GM21423 (cell line): ENCODE measurements around the gene TMEM150C.

Experiments used
- ATAC-seq: cut with Tn5 transposase; IDR thresholded peaks from one replicate; pipeline ENCODE4 v1.9.1; 2021; ENCODE audit warnings: mild to moderate bottlenecking, moderate library complexity; ENCODE audit not compliant: unreplicated experiment

TMEM150C gene

GRCh38 chr4:82519072-82519471, 42.7 kb downstream of the TMEM150C start:
- no peak for ATAC-seq

- ATAC-seq = no peak
Observed at GRCh38 chr4:82517043-82517442, 44.7 kb downstream of the TMEM150C start.

- no peak for ATAC-seq
Observed at GRCh38 chr4:82515705-82516104, 46.1 kb downstream of the TMEM150C start.

- no peak for ATAC-seq
Observed at GRCh38 chr4:82513382-82513781, 48.4 kb downstream of the TMEM150C start.

- ATAC-seq = no peak
Observed at GRCh38 chr4:82510216-82510615, 51.6 kb downstream of the TMEM150C start.

GRCh38 chr4:82508806-82509428, 52.9 kb downstream of the TMEM150C start:
- ATAC-seq = no peak

- no peak for ATAC-seq
Observed at GRCh38 chr4:82508011-82508410, 53.8 kb downstream of the TMEM150C start.

GRCh38 chr4:82501154-82501442, 60.7 kb downstream of the TMEM150C start:
- no peak for ATAC-seq

GRCh38 chr4:82500435-82501153, 61.2 kb downstream of the TMEM150C start:
- no peak for ATAC-seq

- ATAC-seq = no peak
Observed at GRCh38 chr4:82499738-82500434, 61.9 kb downstream of the TMEM150C start.

- no peak for ATAC-seq
Observed at GRCh38 chr4:82496349-82496748, 65.4 kb downstream of the TMEM150C start.

GRCh38 chr4:82495666-82496065, 66.1 kb downstream of the TMEM150C start:
- ATAC-seq = no peak

- ATAC-seq = no peak
Observed at GRCh38 chr4:82493721-82494425, 67.9 kb downstream of the TMEM150C start.

- no peak for ATAC-seq
Observed at GRCh38 chr4:82491251-82491960, 70.4 kb downstream of the TMEM150C start.

- no peak for ATAC-seq
Observed at GRCh38 chr4:82489987-82490386, 71.8 kb downstream of the TMEM150C start.

GRCh38 chr4:82489076-82489475, 72.7 kb downstream of the TMEM150C start:
- no peak for ATAC-seq

- ATAC-seq = no peak
Observed at GRCh38 chr4:82484996-82485783, 76.6 kb downstream of the TMEM150C start.

- ATAC-seq = no peak
Observed at GRCh38 chr4:82482387-82482786, 79.4 kb downstream of the TMEM150C start.

GRCh38 chr4:82481506-82481840, 80.3 kb downstream of the TMEM150C start:
- ATAC-seq = no peak

- no peak for ATAC-seq
Observed at GRCh38 chr4:82480771-82481505, 80.8 kb downstream of the TMEM150C start.
